GM20431 (cell line): Measurements from ENCODE around the gene SYTL4.

Experiments used
- in situ Hi-C: fragments of 300-500 bp; cut with MseI, MboI; formaldehyde crosslinking; loops from one replicate; pipeline ENCODE4 v1.15.0; 2020; ENCODE audit warnings: low sequenced_read_pairs; ENCODE audit not compliant: unreplicated experiment

SYTL4 gene

DNA sequence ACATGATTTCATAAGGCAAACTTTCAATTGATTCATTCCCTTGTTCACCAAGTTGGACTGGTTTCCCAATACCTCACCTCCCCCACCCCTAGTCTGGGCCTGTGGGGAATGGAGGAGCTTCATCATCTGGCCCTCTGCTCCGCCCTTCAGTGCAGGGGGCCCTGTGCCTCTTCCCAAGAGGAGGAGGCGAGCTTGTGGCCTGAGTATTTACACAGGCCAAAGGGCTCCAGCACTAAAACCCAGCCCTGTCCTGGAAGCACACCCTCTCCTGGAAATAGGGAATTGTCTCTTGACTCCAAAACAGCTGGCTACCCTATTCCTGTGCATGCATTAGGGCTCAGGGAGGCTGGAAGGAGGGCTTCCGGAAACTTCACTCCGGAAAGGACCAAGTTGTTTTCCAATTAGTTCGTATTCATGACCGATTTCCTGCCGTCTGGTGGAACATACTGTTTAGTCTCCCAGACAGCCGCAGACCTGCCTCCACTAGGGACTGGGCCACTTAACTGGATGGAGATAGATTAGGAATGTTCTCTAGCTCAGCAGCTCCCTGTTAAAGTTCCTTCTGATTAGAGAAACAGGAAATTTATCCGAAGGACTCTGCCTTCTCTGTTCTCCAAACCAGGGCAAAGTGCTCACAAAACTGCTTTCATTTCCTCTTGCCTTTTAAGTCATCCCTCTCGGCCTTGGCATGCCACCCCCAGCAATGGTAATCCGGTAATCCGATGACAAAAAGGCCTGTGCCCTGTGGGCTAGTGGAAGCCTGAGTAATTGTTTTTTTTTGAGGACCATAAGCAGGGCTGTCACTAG lies 82.2 kb downstream of the SYTL4 start:
- in situ Hi-C loops: no loop called here

DNA sequence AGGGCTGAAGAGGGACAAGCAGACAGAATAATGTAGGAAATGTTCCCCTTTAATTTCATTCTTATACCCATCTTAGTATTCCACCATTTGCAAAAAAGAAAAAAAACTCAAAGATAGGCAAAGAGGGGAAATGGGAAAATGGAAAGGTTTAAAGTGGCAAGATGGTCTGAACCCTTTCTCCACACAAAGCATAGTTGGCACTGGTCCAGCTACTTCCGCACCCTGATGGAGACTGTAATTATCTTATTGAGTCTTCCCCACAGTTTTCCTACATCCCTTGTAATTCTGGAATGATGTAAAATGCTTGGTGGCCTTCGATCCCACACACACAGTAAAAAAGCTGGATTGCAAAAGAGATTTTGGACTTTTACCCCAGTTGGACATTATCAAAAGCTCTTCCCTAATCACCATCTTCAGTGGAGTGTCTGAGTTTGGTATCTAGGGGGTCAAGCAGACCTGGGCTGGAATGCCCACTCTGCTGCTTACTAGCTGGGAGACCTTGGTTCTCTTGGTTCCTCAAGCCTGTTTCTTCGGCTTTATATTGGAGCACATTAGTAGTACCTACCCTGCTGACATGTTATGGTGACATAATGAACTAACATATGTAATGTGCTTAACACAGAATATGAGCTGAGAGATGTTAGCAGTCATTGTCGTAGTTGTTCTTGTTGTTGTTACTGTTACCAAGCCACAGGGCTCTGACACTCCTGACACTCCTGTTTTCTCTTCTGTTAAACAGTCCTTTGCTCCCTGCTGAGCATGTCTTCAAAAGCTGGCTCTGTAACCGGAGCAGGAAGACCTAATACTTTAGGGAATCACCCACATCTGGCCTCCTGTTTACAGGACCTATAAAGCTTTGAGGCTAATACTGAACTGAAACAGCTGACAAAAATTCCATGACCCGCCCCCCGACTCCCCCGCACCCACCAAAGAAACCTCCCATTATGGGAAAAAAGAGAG lies 83.2 kb downstream of the SYTL4 start:
- in situ Hi-C loops: no loop called here

DNA sequence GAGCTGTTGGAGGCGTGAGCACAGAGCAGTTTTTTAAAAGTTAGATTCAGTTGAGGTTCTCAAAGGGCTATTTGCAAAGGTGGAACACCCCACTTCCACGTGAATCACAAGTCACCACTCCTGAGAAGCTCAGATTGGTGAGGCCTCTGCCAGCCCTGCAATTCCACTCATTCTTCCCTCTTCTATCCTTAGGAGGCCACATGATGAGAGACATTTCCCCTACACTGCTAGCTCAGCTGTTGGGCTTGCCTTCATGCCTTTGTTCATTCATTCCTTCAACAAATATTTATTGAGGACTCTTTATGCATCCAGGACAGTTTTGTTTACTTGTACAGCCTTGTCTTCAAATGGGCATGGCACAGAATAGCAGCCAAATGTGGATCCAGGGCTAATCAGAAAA lies 84.2 kb downstream of the SYTL4 start:
- in situ Hi-C loops: no loop called here

DNA sequence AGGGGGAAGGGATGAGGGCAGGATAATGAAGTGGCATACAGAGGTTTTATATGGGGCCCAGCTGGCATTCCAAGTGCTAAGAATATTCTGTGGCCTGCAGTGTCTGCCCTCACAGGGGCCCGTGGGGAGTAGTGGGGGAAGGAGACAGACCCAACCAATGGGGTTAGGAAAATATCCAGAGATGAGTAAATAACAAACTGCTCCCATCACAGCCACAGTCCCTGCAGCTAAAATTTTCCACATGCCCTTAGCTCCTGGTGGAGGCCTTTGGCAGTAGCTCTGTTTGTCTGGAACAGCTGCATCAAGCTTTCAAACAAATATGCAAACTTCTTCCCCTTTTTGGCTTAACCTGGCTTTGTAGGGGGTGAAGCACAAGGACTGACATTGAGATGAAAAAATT lies 84.8 kb downstream of the SYTL4 start:
- in situ Hi-C loops: no loop called here

DNA sequence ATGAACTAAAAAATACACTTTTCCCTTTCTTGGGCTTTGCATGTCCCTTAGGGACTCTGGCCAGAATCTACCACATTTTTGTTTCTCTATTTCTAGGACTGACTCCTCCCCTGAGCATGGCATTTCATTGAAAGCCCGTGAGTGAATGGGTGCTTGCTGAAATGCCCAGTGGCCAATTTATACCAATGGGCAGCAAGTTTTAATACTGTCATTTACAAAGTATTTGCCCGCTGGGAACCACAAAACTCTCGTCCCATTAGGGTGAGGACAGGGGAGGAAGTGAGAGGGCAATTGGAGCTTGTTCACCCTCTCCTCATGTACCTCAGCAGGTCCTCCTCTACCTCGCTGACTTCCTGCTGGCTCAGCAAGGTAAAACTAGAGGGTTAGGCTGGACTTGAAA lies 86.8 kb downstream of the SYTL4 start:
- in situ Hi-C loops: no loop called here

DNA sequence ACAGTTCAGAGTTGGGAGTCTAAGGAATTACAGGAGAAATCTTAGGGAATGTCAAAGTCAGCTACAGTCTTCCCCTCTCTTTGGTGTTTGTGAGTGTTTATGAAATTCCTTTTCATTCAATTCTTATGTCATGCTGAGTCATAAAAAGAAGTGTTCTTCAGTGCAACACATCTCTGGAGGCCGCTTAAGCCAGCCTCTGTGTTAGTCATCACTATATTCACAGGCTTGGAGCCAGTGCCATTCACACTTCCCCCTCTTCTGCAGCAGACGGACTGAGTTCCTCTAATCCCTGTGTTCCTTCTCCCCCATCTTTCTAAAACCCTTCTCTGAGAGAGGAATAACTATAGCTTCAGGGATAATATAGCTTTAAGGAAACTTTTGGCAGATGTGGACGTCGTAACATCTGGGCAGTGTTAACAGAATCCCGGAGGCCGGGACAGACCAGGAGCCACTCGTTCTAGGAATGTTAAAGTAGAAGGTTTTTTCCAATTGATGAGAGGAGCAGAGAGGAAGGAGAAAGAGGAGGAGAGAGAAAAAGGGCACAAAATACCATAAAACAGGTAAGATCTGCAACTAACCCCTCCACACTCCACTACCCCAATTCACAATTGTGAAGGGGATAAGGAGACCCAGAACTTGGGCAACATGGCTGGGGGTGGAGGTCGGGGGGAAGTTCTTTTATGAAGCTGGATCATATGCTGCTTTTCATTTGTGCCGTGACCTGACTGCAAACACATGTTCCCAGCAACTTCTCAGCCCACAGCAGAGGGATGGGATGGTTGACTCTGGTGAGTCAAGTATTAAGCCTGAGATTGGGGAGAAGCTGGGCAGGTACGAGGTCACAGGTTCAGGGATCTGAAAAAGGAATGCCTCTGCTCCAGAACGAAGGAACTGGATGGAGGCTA lies 87.7 kb downstream of the SYTL4 start, which contains the start of gene SRPX2:
TSS of gene SRPX2 (plus strand) at position 244 of the 905 bp plus-strand sequence. CDS start 2,124 bp downstream, outside the sequence.
- in situ Hi-C loops: no loop called here

GRCh38 chrX:100643212-100643611 lies 88.7 kb downstream of the SYTL4 start:
- in situ Hi-C loops: no loop called here

DNA sequence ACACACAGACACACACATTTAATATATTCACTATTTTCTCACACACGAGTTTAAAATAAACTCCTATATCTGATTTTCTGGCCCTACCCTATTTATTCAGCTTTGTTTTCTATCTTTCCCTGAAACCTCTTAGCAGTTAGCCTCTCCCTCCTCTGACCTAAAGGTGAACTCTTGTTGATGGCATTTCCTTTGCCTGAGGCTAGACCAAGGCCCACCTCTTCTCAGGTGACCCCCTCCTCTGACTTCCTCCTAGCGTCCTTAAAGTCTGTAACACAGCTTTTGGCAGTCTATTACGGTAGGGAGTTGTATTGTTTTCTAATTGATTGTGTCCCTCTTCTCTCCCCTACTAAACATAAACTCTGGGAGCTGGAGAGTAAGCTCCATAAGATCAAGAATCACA lies 89.6 kb downstream of the SYTL4 start:
- in situ Hi-C loops: no loop called here

DNA sequence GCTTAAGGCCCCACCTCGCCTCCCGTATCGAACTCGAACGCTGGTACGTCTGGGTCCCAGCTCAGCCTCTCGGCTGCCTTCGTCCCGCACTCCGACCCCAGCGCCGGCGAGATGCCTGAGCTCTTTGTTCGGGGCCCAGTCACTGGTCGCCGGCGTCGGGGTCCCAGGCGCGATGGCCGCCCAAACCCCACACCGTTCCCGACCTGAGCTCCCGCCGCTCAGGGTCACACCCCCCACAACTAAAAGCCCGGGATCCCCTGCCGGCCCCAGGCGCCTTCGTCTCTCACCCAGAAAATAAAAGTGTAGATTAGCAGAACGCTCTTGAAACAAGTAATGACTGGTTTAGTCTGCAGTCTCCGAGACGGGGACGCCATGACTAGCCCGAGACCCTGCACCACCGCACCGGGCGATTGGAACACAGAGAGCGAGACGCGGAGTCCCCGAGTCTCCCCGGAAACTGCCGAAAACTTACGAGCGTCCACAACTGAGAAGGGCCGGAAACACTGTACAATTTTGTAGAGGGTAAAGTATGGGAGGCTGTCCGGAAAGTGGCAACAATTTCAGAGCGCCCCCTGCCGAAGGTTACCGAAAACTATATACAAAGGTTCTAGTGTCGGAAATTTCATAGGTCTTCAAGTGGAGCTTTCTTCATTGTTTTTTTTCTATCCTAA lies 95.5 kb downstream of the SYTL4 start, which contains the start of gene TSPAN6:
TSS of gene TSPAN6 (minus strand) at position 486 of the 671 bp plus-strand sequence. CDS start at position 374, 112 bp downstream.
- in situ Hi-C loops: no loop called here

DNA sequence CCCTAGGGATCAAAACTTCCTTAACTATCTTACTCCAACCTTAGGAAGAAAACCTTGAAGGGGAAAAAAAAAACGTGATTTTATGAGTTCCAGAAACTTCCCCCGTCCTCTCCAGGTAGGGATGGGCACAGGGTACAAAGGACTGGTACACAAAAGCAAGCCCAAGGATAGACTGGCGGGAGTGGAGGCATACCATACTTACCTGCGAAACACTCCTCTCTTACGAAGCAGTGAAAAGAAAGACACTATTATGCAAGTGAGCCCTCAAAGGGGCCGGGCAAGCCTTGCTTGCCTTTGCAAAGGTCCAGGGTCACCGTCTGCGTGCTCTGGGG lies 96.0 kb downstream of the SYTL4 start:
- in situ Hi-C loops: no loop called here

DNA sequence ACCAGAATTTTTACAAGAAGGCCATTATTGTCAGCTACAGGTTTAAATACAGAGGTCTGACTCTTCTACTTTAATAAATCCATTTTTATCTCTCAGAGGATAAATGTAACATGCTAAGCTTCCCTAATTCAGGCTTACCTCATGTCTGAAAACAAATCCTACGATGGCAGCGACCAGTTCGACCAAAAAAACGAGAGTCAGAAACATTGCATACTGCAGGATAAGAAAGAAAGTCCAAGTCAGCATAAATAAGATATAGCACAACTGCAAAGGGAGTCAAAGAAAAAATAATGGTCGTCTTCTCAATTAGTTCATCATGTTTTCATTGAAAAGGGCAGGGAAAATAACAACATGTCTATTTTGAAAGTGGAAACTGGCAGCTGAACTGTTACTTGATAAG lies 96.9 kb downstream of the SYTL4 start:
- in situ Hi-C loops: no loop called here

- in situ Hi-C loops: no loop called here
Measured at GRCh38 chrX:100625985-100626491, 105.9 kb downstream of the SYTL4 start.
